ENCODE data around the gene SAMD4A.

GRCh38 chr14:54772451-54772881 is 205.5 kb downstream of the SAMD4A start:
- TF ChIP-seq EP300 (IDR thresholded peaks at IDR 0.05; ENCODE audit: low read depth) (no peak), CTCF (IDR thresholded peaks at IDR 0.05) (no peak)

All from transverse colon (tissue), 3 donors.